ENCODE results near the gene CELF4.

The CELF4 gene

GRCh38 chr18:37565101-37565976 is at the start of gene CELF4:
Gene CELF4 (minus strand): TSS chr18:37565798.
- no peak for DNase-seq (ENCODE audit: low read depth in 2 of 2)

GRCh38 chr18:37613253-37613565 is 47.6 kb upstream of the CELF4 start:
- no peak for DNase-seq (ENCODE audit: low read depth in 2 of 2)

- no peak for DNase-seq (ENCODE audit: low read depth in 2 of 2)
Measured at GRCh38 chr18:37612524-37613252, 47.1 kb upstream of the CELF4 start.

- no peak for DNase-seq (ENCODE audit: low read depth in 2 of 2)
Measured at GRCh38 chr18:37611614-37612279, 46.1 kb upstream of the CELF4 start.

- no peak for DNase-seq (ENCODE audit: low read depth in 2 of 2)
Measured at GRCh38 chr18:37608876-37609275, 43.3 kb upstream of the CELF4 start.

GRCh38 chr18:37607281-37607680 is 41.7 kb upstream of the CELF4 start:
- DNase-seq (ENCODE audit: low read depth in 2 of 2): no peak

- DNase-seq (ENCODE audit: low read depth in 2 of 2): no peak
Measured at GRCh38 chr18:37604032-37604431, 38.4 kb upstream of the CELF4 start.

GRCh38 chr18:37598966-37599896 is 33.6 kb upstream of the CELF4 start:
- no peak for DNase-seq (ENCODE audit: low read depth in 2 of 2)

- no peak for DNase-seq (ENCODE audit: low read depth in 2 of 2)
Measured at GRCh38 chr18:37598396-37598795, 32.8 kb upstream of the CELF4 start.

- DNase-seq (ENCODE audit: low read depth in 2 of 2): no peak
Measured at GRCh38 chr18:37590346-37590745, 24.7 kb upstream of the CELF4 start.

GRCh38 chr18:37588289-37588688 is 22.7 kb upstream of the CELF4 start:
- no peak for DNase-seq (ENCODE audit: low read depth in 2 of 2)

- no peak for DNase-seq (ENCODE audit: low read depth in 2 of 2)
Measured at GRCh38 chr18:37586656-37587225, 21.1 kb upstream of the CELF4 start.

GRCh38 chr18:37584952-37585695 is 19.5 kb upstream of the CELF4 start:
- no peak for DNase-seq (ENCODE audit: low read depth in 2 of 2)

- DNase-seq (ENCODE audit: low read depth in 2 of 2): no peak
Measured at GRCh38 chr18:37584217-37584616, 18.6 kb upstream of the CELF4 start.

- DNase-seq (ENCODE audit: low read depth in 2 of 2): no peak
Measured at GRCh38 chr18:37582261-37582660, 16.7 kb upstream of the CELF4 start.

GRCh38 chr18:37578886-37579513 is 13.4 kb upstream of the CELF4 start:
- DNase-seq (ENCODE audit: low read depth in 2 of 2): no peak

GRCh38 chr18:37578182-37578678 is 12.6 kb upstream of the CELF4 start:
- no peak for DNase-seq (ENCODE audit: low read depth in 2 of 2)

- no peak for DNase-seq (ENCODE audit: low read depth in 2 of 2)
Measured at GRCh38 chr18:37577051-37577611, 11.5 kb upstream of the CELF4 start.

- no peak for DNase-seq (ENCODE audit: low read depth in 2 of 2)
Measured at GRCh38 chr18:37575646-37576045, 10.0 kb upstream of the CELF4 start.

Measured in stimulated activated CD4-positive, alpha-beta T cell treated with anti-CD3 and anti-CD28 coated beads, Interleukin-1b, Interleukin-23, amount 100 ng/mL, for 1 hour (primary cell).